GM12878 (cell line): Measurements from ENCODE around the gene CD84. TPM values are rescaled to one million over a fixed set of nuclear protein-coding genes. Genes with fewer than 3 reads are reported as not detected.

Experiments
- ATF7 ChIP-seq: fragments of 450-650 bp; IDR thresholded peaks from 2 replicates; pipeline ENCODE4 v1.6.1; 2016; ENCODE audit warnings: low read depth, mild to moderate bottlenecking
- BCLAF1 ChIP-seq: fragments of 450-650 bp; IDR thresholded peaks from 2 replicates; pipeline ENCODE4 v1.6.1; 2017; ENCODE audit warnings: antibody characterized with exemption, mild to moderate bottlenecking, moderate library complexity
- CTCF ChIP-seq, 3 experiments: IDR thresholded peaks in 2 of 3; conservative IDR thresholded peaks in 1 of 3; 2 replicates each; pipeline ENCODE4 v1.5.1; 2011; ENCODE audit warnings: low read depth in 3 of 3, low read length in 3 of 3, mild to moderate bottlenecking in 3 of 3, control low read depth in 2 of 3, moderate library complexity in 2 of 3, inconsistent platforms in 1 of 3, mixed read lengths in 1 of 3; ENCODE audit not compliant: control insufficient read depth in 2 of 3, insufficient read depth in 1 of 3; ENCODE audit errors: extremely low read depth in 1 of 3
- DPF2 ChIP-seq: fragments of 450-650 bp; IDR thresholded peaks from 2 replicates; pipeline ENCODE4 v1.6.1; 2017; ENCODE audit warnings: mild to moderate bottlenecking
- EP300 ChIP-seq, 2 experiments: fragments of 150-350 bp in 1 of 2; IDR thresholded peaks; 2 replicates each; pipeline ENCODE4 v1.6.1; 2011 to 2012; ENCODE audit warnings: low read depth in 2 of 2, low read length in 2 of 2, borderline replicate concordance in 1 of 2, improper control_type of control experiment in 1 of 2, inconsistent platforms in 1 of 2; ENCODE audit not compliant: control insufficient read depth in 1 of 2
- HCFC1 ChIP-seq: fragments of 150-350 bp; IDR thresholded peaks from 2 replicates; pipeline ENCODE4 v1.6.1; 2014; ENCODE audit warnings: low read length
- HDAC6 ChIP-seq: fragments of 200-600 bp; sonication (generic); IDR thresholded peaks from one replicate; pipeline ENCODE4 v1.8.0; 2017; ENCODE audit warnings: antibody characterized with exemption; ENCODE audit not compliant: unreplicated experiment
- IKZF2 ChIP-seq, 2 experiments: fragments of 450-650 bp; IDR thresholded peaks; 2 replicates each; pipeline ENCODE4 v1.6.1; 2017; ENCODE audit warnings: mild to moderate bottlenecking in 2 of 2, moderate library complexity in 2 of 2
- IRF3 ChIP-seq: fragments of 450-650 bp; IDR thresholded peaks from 2 replicates; pipeline ENCODE4 v1.6.1; 2014; ENCODE audit warnings: mild to moderate bottlenecking
- SKIL ChIP-seq: fragments of 450-650 bp; IDR thresholded peaks from 2 replicates; pipeline ENCODE4 v1.6.1; 2017; ENCODE audit warnings: mild to moderate bottlenecking, low read depth, inconsistent platforms; ENCODE audit not compliant: poor library complexity, severe bottlenecking
- SPI1 ChIP-seq: IDR thresholded peaks from 2 replicates; pipeline ENCODE4 v1.6.1; 2011; ENCODE audit warnings: low read depth, mild to moderate bottlenecking, low read length, moderate library complexity, borderline replicate concordance; ENCODE audit not compliant: insufficient read depth
- SUPT20H ChIP-seq: IDR thresholded peaks from 2 replicates; pipeline ENCODE4 v1.6.1; 2011; ENCODE audit warnings: low read depth, mild to moderate bottlenecking, low read length, moderate library complexity, borderline replicate concordance; ENCODE audit not compliant: control insufficient read depth
- YBX1 ChIP-seq: fragments of 450-650 bp; IDR thresholded peaks from 2 replicates; pipeline ENCODE4 v1.6.1; 2016; ENCODE audit warnings: antibody characterized with exemption
- ZNF592 ChIP-seq: fragments of 450-650 bp; IDR thresholded peaks from 2 replicates; pipeline ENCODE4 v1.6.1; 2017; ENCODE audit warnings: mild to moderate bottlenecking, moderate library complexity
- polyA plus RNA-seq, 11 experiments: library from polyadenylated mRNA; depleted of rRNA in 4 of 11; unstranded in 6 of 11; stranded (reverse) in 5 of 11; fragments of >200 nt; fragmentation: Nextera tagmentation in 4 of 11; fragmentation: Illumina TruSeq in 1 of 11; extraction: Ambion mirVana in 4 of 11; extraction: Trizol in 1 of 11; gene quantifications; 1 replicate in 1 of 11; 2 replicates in 10 of 11; pipeline versions ENCODE4 v1.2.1 to v1.2.3, GENCODE V29; 2011 to 2016; ENCODE audit warnings: inconsistent platforms in 2 of 11, missing spikeins in 2 of 11, low read depth in 1 of 11
- total RNA-seq, 4 experiments: library from RNA; depleted of rRNA in 3 of 4; stranded (reverse); fragments of >200 nt in 3 of 4; fragmentation: Illumina TruSeq in 1 of 4; extraction: Trizol in 1 of 4; gene quantifications; 2 replicates each; pipeline versions ENCODE4 v1.2.1 to v1.2.3, GENCODE V29; 2013 to 2021

CD84 gene
- total and polyA plus RNA-seq, 10 of the 15 experiments (the other 5 are each of a cell fraction or from before 2014, with no cell fraction given), result 3.4 to 20.3 (median 11.7) TPM

- TF ChIP-seq EP300 (IDR thresholded peaks at IDR 0.05; ENCODE audit: borderline replicate concordance in 1 of 2, control insufficient read depth in 1 of 2, low read depth in 2 of 2, low read length in 2 of 2) (peak in 1 of 2 experiments; percentile 53; a peak in 2 of 4 replicates), CTCF (IDR thresholded peaks at IDR 0.05 in 2 of 3, conservative IDR thresholded peaks at IDR 0.05 in 1 of 3; ENCODE audit: control insufficient read depth in 2 of 3, extremely low read depth in 1 of 3, insufficient read depth in 1 of 3, low read depth in 3 of 3, low read length in 3 of 3) (no peak), ATF7 (peak; percentile 40; the same call in 1 of the 2 replicates), ZNF592 (no peak), SUPT20H (no peak), SPI1 (no peak), IKZF2 (IDR thresholded peaks at IDR 0.05) (peak; percentile 39 to 48), YBX1 (no peak), SKIL (no peak), BCLAF1 (no peak), HCFC1 (no peak), IRF3 (no peak), HDAC6 (no peak), DPF2 (no peak)
These were observed 47.4 kb upstream of the CD84 start (continued) for GRCh38 chr1:160626509-160627342.
